Natural killer cell (primary cell): ENCODE results near the gene CHST6. TPM values are rescaled to one million over a fixed set of nuclear protein-coding genes. Genes with fewer than 3 reads are reported as not detected.

Source experiments
- ATAC-seq, 3 donors: fragments of 150-1000 bp in 2 of 3; fragments of 200-7000 bp in 1 of 3; cut with Tn5 transposase; 1 replicate in 1 of 3; 2 replicates in 2 of 3; pipeline ENCODE4 v1.10.0; 2021; ENCODE audit warnings: mild to moderate bottlenecking in 2 of 3, moderate library complexity in 2 of 3
- DNase-seq, 2 donors: peaks; one replicate each; pipeline versions ENCODE4 v3.0.0 to v3.0.0-alpha.2; 2013 to 2021; ENCODE audit warnings: mixed read lengths in 1 of 2
- H3K27ac ChIP-seq: one replicate; pipeline ENCODE4 v1.5.1; 2013; ENCODE audit warnings: mild to moderate bottlenecking, low read length
- H3K27me3 ChIP-seq: one replicate; pipeline ENCODE4 v1.6.1; 2013; ENCODE audit warnings: low read length; ENCODE audit not compliant: control insufficient read depth, insufficient read depth
- H3K36me3 ChIP-seq: one replicate; pipeline ENCODE4 v1.6.1; 2013; ENCODE audit warnings: low read length; ENCODE audit not compliant: control insufficient read depth, insufficient read depth
- H3K4me1 ChIP-seq: one replicate; pipeline ENCODE4 v1.6.1; 2013; ENCODE audit warnings: low read length; ENCODE audit not compliant: control insufficient read depth, insufficient read depth
- H3K4me3 ChIP-seq: one replicate; pipeline ENCODE4 v1.5.1; 2013; ENCODE audit warnings: low read length
- H3K9me3 ChIP-seq: one replicate; pipeline ENCODE4 v1.6.1; 2013; ENCODE audit warnings: low read length; ENCODE audit not compliant: control insufficient read depth, insufficient read depth
- H3K27ac Mint-ChIP-seq, 2 donors: one replicate each; pipeline ENCODE4 v1.8.0; 2022; ENCODE audit warnings: mild to moderate bottlenecking in 2 of 2, mixed read lengths in 2 of 2, moderate library complexity in 1 of 2
- H3K27me3 Mint-ChIP-seq, 2 donors: one replicate each; pipeline ENCODE4 v1.8.0; 2022; ENCODE audit warnings: low read depth in 2 of 2, mixed read lengths in 2 of 2
- H3K36me3 Mint-ChIP-seq: one replicate; pipeline ENCODE4 v1.8.0; 2022; ENCODE audit warnings: mixed read lengths
- H3K4me1 Mint-ChIP-seq, 2 donors: one replicate each; pipeline ENCODE4 v1.8.0; 2022; ENCODE audit warnings: mixed read lengths in 2 of 2
- H3K4me3 Mint-ChIP-seq: one replicate; pipeline ENCODE4 v1.8.0; 2022; ENCODE audit warnings: mild to moderate bottlenecking, moderate library complexity, mixed read lengths
- H3K9me3 Mint-ChIP-seq, 2 donors: one replicate each; pipeline ENCODE4 v1.8.0; 2022; ENCODE audit warnings: mixed read lengths in 2 of 2
- WGBS: methylation state at CpG from one replicate; pipeline ENCODE4 v1.1.7; 2013; ENCODE audit warnings: missing lambda C conversion rate; ENCODE audit not compliant: insufficient coverage; 5-methylcytosine and 5-hydroxymethylcytosine counted together
- intact Hi-C: fragments of 100-400 bp; cut with micrococcal nuclease; formaldehyde crosslinking; loops from one replicate; pipeline ENCODE4 v1.14.2; 2022
- total RNA-seq, 4 donors: library from RNA; stranded (reverse); fragments of 120-200 nt in 1 of 4; gene quantifications; one replicate each; pipeline versions ENCODE4 v1.2.3 to v1.2.4, GENCODE V29; 2013 to 2022
- TF ChIP-seq, protein P1 (sequence below): fragments of 200-600 bp; IDR thresholded peaks from one replicate; pipeline ENCODE4 v1.8.0; 2022; ENCODE audit warnings: antibody characterized with exemption

CHST6 gene
- total RNA-seq, 3 donors from 2014 or later (not counting 1 experiment from before 2014, with no cell fraction given), result not detected

DNA sequence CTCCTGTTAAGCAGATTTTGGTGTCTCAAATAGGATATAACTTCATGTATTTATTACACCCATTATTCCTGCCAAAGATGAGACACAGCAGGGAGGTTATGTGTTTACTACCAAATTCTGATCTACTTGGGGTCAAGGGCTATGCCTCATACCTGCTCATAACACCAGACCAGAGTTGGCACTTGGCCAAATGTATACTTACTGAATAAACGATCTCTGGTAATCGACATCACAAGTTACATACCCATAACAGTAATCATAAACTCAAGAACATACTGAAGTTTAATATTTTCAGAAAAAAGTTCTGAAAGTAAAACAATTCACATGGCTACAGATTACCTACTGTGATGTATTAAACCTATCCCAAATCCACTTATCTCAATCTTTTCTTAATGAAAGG is 33.7 kb downstream of the CHST6 start:
- TF ChIP-seq, protein P1, sequence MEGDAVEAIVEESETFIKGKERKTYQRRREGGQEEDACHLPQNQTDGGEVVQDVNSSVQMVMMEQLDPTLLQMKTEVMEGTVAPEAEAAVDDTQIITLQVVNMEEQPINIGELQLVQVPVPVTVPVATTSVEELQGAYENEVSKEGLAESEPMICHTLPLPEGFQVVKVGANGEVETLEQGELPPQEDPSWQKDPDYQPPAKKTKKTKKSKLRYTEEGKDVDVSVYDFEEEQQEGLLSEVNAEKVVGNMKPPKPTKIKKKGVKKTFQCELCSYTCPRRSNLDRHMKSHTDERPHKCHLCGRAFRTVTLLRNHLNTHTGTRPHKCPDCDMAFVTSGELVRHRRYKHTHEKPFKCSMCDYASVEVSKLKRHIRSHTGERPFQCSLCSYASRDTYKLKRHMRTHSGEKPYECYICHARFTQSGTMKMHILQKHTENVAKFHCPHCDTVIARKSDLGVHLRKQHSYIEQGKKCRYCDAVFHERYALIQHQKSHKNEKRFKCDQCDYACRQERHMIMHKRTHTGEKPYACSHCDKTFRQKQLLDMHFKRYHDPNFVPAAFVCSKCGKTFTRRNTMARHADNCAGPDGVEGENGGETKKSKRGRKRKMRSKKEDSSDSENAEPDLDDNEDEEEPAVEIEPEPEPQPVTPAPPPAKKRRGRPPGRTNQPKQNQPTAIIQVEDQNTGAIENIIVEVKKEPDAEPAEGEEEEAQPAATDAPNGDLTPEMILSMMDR, result no peak
- Histone ChIP-seq H3K4me1 (peaks cover 13% of the 10 kb centered on the region), H3K9me3 (no peaks in the 10 kb centered on the region), H3K27ac (no peak overlapping the region), H3K27me3 (no peaks in the 10 kb centered on the region), H3K36me3 (peaks cover 2% of the 10 kb centered on the region), H3K4me3 (no peak overlapping the region)
- Mint-ChIP-seq H3K9me3 (peaks cover 0 to 2% of the 10 kb centered on the region in 2 donors), H3K36me3 (no peaks in the 10 kb centered on the region), H3K4me3 (no peak overlapping the region), H3K27me3 (no peaks in the 10 kb centered on the region), H3K27ac (peak overlapping the region; percentile 95 to 97), H3K4me1 (peaks cover 63 to 68% of the 10 kb centered on the region in 2 donors)
- intact Hi-C loops, result loop anchor here (5.0 kb wide), 1 partner anchor 161 kb away; the partner anchor contains the start of gene ADAT1
- 96% methylated on average over 2 of the region's 2 CpGs for WGBS
- DNase-seq, result no peak
- ATAC-seq, result no peak

GRCh38 chr16:75460446-75460845 is 34.8 kb downstream of the CHST6 start:
- TF ChIP-seq, protein P1, result no peak
- ATAC-seq (no peak), DNase-seq (no peak)
- no peaks in the 10 kb centered on the region for H3K27me3 ChIP-seq
- peaks cover 13% of the 10 kb centered on the region for H3K4me1 ChIP-seq
- no peaks in the 10 kb centered on the region for H3K9me3 ChIP-seq
- no peaks in the 10 kb centered on the region for H3K36me3 Mint-ChIP-seq
- no CpG with 5 or more reads among the region's 1 CpG for WGBS
- H3K4me1 Mint-ChIP-seq, result peaks cover 66 to 69% of the 10 kb centered on the region in 2 donors
- H3K4me3 ChIP-seq, result no peak overlapping the region
- no peak overlapping the region for H3K27ac ChIP-seq
- H3K4me3 Mint-ChIP-seq, result no peak overlapping the region
- intact Hi-C loops, result loop anchor here (5.0 kb wide), 1 partner anchor 162 kb away; the partner anchor contains the start of gene ADAT1
- peaks cover 0 to 2% of the 10 kb centered on the region in 2 donors for H3K9me3 Mint-ChIP-seq
- H3K36me3 ChIP-seq, result peaks cover 2% of the 10 kb centered on the region
- no peaks in the 10 kb centered on the region for H3K27me3 Mint-ChIP-seq
- H3K27ac Mint-ChIP-seq, result peak overlapping the region; percentile 1 to 80

GRCh38 chr16:75459691-75460090 is 35.5 kb downstream of the CHST6 start:
- Histone ChIP-seq H3K4me1 (peaks cover 8% of the 10 kb centered on the region), H3K27ac (no peak overlapping the region), H3K27me3 (no peaks in the 10 kb centered on the region), H3K36me3 (peaks cover 2% of the 10 kb centered on the region), H3K9me3 (no peaks in the 10 kb centered on the region), H3K4me3 (no peak overlapping the region)
- Mint-ChIP-seq H3K9me3 (peaks cover 0 to under 1% of the 10 kb centered on the region in 2 donors), H3K4me3 (no peak overlapping the region), H3K27me3 (no peaks in the 10 kb centered on the region), H3K27ac (peak overlapping the region; percentile 1 to 80), H3K4me1 (peaks cover 61 to 70% of the 10 kb centered on the region in 2 donors), H3K36me3 (no peaks in the 10 kb centered on the region)
- intact Hi-C loops, result loop anchor here (5.0 kb wide), 1 partner anchor 163 kb away; the partner anchor contains the start of gene ADAT1
- ATAC-seq, result no peak
- no peak for DNase-seq
- TF ChIP-seq, protein P1, result no peak
- 97% methylated on average over 4 of the region's 4 CpGs for WGBS

DNA sequence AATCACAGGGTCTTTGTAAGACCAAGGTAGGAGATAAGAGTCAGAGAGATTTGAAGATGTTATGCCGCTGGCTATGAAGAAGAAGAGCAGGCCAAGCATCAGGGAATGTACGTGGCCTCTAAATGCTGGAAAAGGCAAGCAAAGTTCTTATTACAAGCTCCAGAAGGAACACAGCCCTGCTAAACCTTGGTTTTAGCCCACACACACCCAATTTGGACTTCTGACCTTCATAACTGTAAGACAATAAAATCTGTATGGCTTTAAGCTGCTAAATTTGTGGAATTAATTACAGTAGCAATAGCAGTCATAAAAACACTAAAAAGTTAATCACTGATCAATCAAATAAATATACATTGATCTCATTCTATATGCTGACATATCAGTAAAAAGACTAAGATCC is 36.8 kb downstream of the CHST6 start:
- H3K9me3 Mint-ChIP-seq, result no peaks in the 10 kb centered on the region
- TF ChIP-seq, protein P1, result no peak
- no peaks in the 10 kb centered on the region for H3K36me3 Mint-ChIP-seq
- DNase-seq, result no peak
- H3K27me3 Mint-ChIP-seq, result no peaks in the 10 kb centered on the region
- H3K4me3 Mint-ChIP-seq, result no peak overlapping the region
- 89% methylated on average over 2 of the region's 2 CpGs for WGBS
- intact Hi-C loops, result no loop called here
- Histone ChIP-seq H3K36me3 (peaks cover 2% of the 10 kb centered on the region), H3K9me3 (no peaks in the 10 kb centered on the region), H3K27ac (no peak overlapping the region), H3K4me3 (no peak overlapping the region), H3K4me1 (peaks cover 5% of the 10 kb centered on the region), H3K27me3 (no peaks in the 10 kb centered on the region)
- peaks cover 66 to 75% of the 10 kb centered on the region in 2 donors for H3K4me1 Mint-ChIP-seq
- no peak for ATAC-seq
- H3K27ac Mint-ChIP-seq, result no peak overlapping the region
